CMK (cell line): ENCODE results near the gene CHMP2A.
"Not testable (repeated sequence)": the region's sequence is repeated elsewhere in the genome, so short reads cannot be mapped to it uniquely, and the experiment has no call there.

Experiments
- DNase-seq: peaks from one replicate; pipeline ENCODE4 v3.0.0-alpha.2; 2010; ENCODE audit warnings: low read depth

CHMP2A gene

DNA sequence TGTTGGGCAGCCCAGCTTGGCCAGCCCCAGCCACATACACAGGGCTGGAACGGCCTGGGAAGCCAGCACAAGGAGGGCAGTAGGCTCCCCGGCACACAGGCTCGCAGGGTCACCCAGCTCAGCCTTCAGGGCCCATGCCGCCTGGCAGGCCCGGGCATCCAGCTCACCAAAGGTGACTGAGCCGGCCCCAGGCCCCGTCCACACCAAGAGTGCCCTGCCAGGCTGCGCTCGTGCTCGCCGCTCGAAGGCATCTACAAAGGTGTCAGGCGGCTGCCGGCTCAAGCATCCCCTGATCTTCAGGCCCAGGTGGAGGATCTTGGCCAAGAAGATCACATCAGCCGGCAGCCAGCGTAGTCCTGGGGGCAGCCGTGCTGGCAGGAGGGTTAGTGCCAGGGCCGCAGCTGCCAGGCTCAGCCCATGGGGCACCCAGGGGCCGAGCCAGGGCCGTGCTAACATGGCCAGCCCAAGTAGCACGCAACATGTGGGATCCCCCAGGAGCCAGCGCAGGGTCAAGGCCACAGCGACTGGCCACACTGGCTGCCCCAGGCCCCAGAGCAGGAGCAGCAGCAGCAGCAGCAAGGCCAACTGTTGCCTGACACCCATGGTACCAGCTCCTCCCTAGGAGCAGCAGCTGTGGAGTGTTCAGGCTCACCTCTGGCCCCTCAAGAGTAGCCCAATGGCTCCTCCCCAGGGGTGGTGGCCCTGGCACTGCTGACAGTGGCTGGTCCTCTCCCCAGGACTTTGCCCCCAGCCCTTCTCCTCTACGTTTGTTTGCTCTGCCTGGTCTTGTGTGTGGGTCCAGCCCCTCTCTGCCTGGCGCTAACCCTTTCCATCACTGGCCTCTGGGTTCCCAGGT, 43.3 kb downstream of the CHMP2A start, which contains the start of gene SLC27A5:
Gene SLC27A5, minus strand, starts transcription at position 640 of the 856 bp plus-strand sequence. Its CDS starts 37 bp downstream, at position 603.
- no peak for DNase-seq

GRCh38 chr19:58510084-58510862, 44.6 kb downstream of the CHMP2A start:
- DNase-seq = no peak

- peak; percentile 98 for DNase-seq
Observed at GRCh38 chr19:58509731-58510083, 45.2 kb downstream of the CHMP2A start.

DNA sequence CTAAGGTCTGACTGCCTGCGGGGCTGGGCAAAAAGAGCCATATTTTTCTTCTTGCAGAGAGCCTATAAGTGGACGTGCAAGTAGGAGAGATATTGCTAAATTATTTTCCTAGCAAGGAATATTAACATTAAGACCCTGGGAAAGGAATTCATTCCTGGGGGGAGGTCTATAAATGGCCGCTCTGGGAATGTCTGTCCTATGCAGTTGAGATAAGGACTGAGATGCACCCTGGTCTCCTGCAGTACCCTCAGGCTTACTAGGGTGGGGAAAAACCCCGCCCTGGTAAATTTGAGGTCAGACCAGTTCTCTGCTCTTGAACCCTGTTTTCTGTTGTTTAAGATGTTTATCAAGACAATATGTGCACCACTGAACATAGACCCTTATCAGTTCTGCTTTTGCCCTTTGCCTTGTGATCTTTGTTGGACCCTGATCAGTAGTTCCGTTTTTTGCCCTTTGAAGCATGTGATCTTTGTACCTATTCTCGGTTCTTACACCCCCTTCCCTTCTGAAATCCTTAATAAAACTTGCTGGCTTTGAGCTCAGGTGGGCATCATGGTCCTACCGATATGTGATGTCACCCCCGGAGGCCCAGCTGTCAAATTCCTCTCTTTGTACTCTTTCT, 47.2 kb downstream of the CHMP2A start:
- DNase-seq = not testable (repeated sequence)
